AG08396 (cell line): Measurements from ENCODE around the gene AKR1B1.
A peak's percentile ranks its signal among the peaks of the same experiment; 100 is the strongest.

Experiments used
- DNase-seq: peaks from one replicate; pipeline ENCODE4 v3.0.0; 2012; ENCODE audit warnings: low spot score, mixed read lengths

AKR1B1 gene

DNA sequence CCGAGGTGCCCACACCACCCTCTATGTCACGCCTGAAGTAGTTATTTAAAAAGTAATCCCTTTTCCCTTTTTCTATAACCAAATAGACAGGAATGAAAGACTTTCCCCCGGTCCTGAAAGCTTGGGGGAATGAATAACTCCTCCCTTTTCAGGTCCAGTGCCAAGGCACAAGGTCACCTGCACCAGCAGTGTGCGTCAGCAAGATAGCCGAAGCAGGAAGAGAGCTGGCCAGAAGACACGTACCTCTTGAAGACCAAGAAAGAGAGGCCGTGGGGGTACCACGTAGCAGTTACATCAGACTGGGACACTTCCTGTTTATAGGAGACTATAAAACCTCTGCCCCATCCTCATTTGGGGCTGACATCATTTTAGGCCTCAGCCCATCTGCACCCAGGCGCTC lies 10.7 kb upstream of the AKR1B1 start:
- DNase-seq = no peak

DNA sequence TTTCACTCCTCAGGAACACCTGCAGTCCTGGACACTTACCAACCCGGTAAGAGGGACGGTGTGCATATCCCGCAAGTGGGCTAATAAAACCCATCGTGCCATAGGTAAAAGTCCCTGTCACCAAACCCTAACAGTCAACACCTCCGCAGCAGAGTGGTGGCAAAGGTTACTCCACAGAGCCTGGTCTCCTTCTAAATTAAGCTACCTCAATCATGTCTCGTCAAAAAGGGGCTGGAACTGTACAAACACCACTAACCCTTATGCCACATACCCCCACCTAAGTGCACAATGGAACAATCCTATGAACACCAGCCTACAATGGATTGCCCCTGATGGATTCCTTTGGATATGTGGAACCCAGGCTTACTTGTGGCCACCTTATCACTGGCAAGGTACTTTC lies 9.6 kb upstream of the AKR1B1 start:
- DNase-seq = no peak

DNA sequence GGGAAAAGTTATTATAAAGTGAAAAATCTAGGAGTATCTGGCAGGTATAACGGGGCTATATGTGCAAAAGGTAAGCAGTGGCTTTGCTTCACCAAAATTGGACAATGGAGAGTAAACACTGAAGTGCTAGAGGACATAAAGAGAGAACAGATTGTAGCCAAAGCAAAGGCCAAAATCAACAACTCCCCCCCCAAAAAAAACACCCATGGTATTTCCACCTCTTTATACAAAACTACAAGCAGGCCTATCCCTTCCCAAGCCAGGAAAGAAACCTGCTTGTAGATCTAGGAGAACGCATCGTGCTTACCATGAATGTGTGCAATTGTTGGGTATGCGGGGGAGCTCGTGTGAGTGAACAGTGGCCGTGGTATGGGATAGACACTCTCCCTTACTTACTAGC lies 9.2 kb upstream of the AKR1B1 start:
- no peak for DNase-seq

DNA sequence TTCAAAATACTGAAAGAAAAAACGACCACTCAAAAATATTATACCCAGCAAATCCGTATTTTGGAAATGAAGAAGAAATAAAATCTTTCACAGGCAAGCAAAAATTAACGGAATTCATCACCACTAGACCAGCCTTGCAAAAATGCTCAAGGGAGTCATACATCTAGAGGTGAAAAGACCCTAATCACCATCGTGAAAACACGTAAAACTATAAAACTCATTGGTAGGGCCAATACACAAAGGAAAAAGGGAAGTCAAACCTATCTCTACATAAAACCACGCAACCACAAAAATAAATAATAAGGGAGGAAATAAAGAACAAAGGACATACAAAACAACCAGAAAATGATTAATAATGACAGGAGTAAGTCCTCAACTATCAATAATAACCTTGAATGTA lies 6.6 kb upstream of the AKR1B1 start:
- DNase-seq = no peak

DNA sequence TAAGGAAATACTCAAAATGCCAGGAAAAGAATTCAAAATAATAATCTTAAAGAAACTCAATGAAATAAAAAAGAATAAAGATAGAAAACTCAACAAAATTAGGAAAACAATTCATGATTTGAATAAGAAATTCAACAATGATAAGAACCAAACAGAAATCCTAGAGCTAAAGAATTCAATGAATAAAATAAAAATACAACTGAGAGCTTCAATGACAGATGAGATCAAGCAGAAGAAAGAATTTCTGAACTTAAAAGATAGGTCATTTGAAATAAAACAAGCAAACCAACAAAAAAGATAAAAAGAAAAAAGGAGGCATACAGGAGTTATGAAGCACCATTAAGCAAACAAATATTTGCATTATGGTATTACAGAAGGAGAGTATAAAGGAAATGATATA lies 5.6 kb upstream of the AKR1B1 start:
- no peak for DNase-seq

- DNase-seq = no peak
These were observed 4.9 kb upstream of the AKR1B1 start for GRCh38 chr7:134463751-134464150.

DNA sequence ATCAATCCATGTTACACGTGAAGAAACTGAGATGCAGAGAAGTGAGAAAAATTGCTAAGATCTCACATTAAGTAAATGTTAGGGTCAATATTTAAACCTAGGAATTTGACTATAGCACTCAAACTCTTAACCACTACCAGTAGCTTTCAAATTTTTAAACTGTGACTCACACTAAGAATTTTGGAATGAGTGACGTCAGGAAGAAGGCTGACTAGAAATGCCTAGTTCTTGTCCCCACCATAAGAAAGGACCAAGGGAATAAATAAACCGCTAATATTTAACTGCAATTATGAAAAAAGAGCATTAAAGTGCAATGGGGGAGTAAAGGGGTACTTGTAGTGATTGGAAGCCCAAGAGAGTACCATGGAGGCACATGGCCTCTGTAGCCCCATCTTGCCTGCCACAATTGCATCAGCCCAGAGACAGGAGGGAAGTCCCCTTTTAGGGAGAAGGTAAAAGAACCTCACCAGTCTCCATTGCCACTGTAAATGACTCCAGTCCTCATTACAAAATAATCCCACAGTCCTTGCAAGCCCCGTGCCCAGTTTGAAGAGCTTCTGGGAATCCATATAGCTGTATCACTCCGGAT lies 3.5 kb upstream of the AKR1B1 start:
- DNase-seq = peak; percentile 75

DNA sequence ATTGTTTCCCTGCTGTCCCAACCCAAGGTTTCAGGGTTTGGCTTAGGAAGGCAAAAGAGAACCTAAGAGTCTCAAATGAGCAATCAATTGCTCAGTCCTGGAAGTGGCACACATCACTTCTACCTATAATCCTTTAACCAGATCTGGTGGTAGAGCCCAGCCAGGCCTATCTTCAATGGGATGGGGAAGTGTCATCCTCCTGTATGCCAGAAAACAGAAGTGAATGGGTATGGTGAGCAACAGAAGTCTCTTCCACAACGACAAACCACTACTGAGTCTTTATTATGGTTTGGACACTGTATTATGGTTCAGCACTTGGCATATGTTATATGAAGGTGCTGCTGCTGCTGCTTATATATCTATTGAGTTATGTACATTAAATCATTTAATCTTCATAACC lies 3.0 kb upstream of the AKR1B1 start:
- no peak for DNase-seq

GRCh38 chr7:134459981-134460380 lies 1.1 kb upstream of the AKR1B1 start:
- no peak for DNase-seq

DNA sequence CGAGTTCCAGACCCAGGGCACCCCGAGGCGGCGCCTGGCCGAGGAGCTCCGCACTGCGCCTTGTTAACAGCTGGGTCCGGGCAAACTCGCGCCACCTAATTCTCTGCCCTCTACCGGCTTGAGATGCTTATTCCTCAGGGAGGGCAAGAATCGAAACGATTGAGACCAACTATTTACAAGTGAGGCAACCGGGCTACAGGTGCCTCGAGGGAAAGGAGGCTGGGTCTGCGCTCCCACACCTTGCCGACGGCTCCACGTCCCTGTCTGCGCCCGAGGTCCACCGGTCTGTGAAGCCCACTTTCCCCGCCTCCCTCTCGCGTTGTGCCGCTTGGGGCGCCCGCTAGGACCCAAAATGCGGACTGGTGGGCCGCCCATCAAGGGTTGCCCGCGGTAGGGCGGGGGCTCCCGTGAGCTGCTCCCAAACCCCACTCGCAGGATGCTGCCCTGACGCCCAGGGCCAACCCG lies 527 bp downstream of the AKR1B1 start:
- peak; percentile 55 for DNase-seq

DNA sequence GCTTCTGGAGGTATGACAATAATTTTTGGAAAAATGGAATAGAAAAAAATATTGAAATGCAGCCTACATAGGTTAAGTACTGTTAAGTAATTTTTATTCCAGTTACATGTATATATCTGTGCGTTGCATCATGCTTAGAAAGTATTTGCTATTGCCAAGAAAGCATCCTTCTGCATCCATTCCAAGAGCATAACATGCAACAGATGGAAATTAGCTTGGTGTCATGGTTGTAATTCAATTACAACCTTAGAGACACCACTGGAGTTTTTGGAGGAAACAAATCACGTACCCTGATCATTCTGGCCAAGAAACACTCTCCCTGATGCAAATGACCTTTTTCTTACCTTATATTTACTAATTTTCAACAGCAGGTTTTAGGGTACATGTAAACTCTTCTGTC lies 1.7 kb downstream of the AKR1B1 start:
- DNase-seq = no peak

GRCh38 chr7:134454277-134454676 lies 4.6 kb downstream of the AKR1B1 start:
- DNase-seq = no peak

DNA sequence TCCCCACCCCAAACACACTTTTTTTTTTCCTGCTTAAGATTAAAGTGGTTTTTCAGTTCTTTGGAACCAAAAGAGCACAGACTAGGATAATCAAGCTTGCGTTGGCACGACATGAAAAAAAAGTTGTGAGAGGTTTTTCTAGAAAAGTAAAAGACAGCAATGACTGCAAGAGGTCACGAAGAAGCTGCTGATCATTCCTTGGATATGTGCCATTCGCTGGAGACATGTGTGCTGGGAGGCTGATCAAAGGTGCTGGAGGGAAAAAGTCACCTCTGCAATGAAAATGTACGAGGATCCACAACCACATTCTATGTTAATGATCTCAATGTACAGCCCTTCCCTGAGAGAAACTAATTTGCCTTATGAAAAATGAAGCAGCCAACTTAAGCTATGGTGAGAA lies 5.4 kb downstream of the AKR1B1 start:
- DNase-seq = no peak

DNA sequence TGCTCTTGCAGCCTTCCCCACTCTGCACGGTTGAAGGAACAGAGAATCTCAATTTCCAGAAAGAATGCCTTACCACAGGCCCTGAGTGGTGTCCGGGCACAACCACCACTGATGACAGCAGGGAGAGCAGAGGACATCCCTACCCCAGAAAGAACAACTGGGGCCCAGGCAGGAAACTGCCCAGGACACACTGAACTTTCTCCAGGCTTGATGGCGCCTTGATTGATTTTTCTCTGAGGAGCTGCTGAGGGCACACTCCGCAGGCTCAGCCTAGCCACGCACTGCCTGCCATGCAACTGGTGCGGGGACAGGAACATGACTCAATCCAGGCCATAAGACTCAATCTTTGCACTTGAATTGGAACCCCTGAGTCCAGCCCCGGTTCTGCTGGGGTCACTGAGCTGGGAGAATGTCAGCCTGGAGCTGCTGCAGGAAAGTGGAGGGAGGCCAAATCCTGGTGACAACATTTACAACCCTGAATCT lies 5.9 kb downstream of the AKR1B1 start:
- no peak for DNase-seq

- DNase-seq = no peak
These were observed 6.5 kb downstream of the AKR1B1 start for GRCh38 chr7:134452419-134452838.

GRCh38 chr7:134451656-134452055 lies 7.2 kb downstream of the AKR1B1 start:
- no peak for DNase-seq

DNA sequence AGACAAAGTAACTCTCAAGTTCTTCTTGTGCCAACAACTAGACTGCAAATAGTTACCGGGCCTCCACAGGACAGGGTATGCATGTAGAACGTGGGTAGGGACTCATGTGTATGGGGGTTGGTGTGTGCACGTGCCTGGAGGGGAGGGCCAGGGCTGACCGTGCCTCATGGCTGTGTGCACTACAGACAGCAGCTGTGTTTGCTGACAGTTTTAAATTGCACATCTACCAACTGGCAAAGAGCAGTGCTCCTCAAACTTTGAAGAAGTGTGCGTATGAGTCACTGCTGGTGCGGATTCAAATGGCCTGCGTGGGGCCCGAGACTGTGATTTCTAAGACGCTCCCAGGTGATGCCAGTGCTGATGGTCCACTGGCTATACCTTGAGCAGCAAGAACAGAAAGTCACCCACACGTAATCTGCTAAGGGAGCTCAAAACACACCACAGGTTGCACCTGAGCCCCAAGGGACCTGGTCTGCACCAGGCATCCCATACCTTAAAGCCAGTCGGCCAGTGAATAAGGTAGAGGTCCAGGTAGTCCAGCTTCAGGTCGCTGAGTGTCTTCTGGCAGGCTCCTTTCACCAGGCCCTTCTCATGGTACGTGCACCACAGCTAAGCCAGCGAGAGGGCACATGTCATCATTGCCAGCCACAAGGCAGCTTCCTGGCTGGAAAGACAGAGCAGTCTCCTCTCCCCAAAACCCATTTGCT lies 8.5 kb downstream of the AKR1B1 start:
- DNase-seq = peak; percentile 24

DNA sequence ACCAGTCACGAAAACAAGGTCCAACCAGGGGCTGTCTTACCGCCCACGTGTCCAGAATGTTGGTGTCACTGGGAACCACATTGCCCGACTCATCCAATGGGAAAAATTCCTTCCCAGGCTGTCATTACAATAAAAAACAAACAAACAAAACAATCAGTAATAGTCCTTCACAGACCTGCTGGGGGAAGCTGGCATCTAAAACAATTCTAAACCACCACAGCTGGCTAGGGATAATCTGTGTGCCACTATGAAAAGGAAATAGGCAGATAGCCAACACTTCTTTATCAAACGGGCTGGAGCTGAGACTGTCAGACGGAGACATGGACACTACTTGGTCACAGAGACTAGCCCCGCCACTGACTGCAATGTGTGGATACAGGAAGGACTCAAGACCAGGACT lies 9.2 kb downstream of the AKR1B1 start:
- DNase-seq = no peak

- peak; percentile 87 for DNase-seq
These were observed 10.3 kb downstream of the AKR1B1 start for GRCh38 chr7:134448356-134449229.

DNA sequence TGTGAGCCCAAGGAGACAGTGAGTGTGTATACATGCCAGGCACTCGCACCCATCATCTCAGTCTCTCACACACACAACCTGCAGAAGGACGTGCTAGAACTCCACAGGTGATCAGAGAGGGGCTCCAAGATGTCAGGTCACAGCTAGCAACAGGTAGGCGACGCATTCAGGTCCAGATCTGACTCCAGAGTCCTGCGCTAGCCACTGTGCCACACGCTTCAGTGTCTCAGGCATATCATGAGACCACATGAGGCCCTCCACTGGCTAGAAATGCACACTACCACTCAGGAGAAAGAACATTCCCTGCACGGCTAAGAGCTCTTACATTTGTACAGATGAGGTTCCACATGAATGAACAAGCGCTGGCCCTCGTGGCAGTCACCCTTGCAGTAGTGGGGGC lies 11.5 kb downstream of the AKR1B1 start:
- DNase-seq = no peak

- DNase-seq = no peak
These were observed 12.0 kb downstream of the AKR1B1 start for GRCh38 chr7:134446923-134447322.

DNA sequence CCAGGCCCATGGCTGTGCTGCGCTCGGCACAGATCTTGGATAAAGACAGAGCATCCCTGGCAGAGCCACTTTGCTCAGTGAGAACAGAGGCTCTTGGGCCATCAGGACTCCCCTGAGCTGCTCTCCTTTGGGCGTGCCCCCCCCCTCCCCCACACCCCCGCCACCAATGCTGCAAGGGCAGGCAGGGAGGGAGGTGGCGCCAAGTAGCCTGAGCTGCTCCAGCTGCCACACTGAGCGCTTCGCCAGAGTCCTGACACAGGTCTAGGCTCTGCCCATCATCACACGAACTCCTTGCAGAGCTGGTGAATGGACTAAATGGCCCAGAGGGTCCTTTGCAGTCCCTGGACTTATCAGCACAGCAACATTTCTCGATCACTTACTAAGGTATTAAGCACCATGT lies 12.5 kb downstream of the AKR1B1 start:
- DNase-seq = no peak

DNA sequence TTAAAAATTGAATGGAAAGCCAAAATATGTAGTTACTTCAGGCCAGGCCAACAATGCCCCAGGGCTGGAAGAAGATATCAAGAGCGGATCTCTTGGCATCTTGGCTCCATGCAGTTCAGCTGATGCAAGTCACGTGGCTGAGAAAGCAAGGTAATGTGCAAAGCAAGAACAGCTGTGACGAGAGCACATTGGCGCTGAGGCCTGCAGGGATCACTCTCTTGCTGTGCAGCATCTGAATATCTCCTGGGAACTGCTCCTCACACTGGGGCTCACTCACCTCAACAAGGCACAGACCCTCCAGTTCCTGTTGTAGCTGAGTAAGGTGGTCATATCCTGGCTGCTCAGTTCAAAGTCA lies 14.0 kb downstream of the AKR1B1 start:
- DNase-seq = no peak
